DOHH2 (cell line): ENCODE data around the gene SUPT3H.

Experiments used
- H3F3A ChIP-seq: fragments of 200-600 bp; sonication (generic), shearing (Covaris generic); 2 replicates; pipeline ENCODE4 v1.6.0; 2016; ENCODE audit warnings: antibody characterized with exemption, mild to moderate bottlenecking; ENCODE audit not compliant: control insufficient read depth, insufficient read depth
- H3K27ac ChIP-seq: fragments of 200-600 bp; sonication (generic); 2 replicates; pipeline ENCODE4 v1.5.1; 2014; ENCODE audit warnings: low read depth, mild to moderate bottlenecking, low read length, moderate library complexity
- H3K27me3 ChIP-seq: fragments of 200-600 bp; sonication (generic); 2 replicates; pipeline ENCODE4 v1.6.1; 2014; ENCODE audit warnings: mild to moderate bottlenecking, low read length, mixed read lengths; ENCODE audit not compliant: control insufficient read depth
- H3K36me3 ChIP-seq: fragments of 200-600 bp; sonication (generic); 2 replicates; pipeline ENCODE4 v1.6.1; 2014; ENCODE audit warnings: mild to moderate bottlenecking, low read length, moderate library complexity, mixed read lengths; ENCODE audit not compliant: control insufficient read depth
- H3K4me1 ChIP-seq: fragments of 200-600 bp; sonication (generic); 2 replicates; pipeline ENCODE4 v1.6.1; 2014; ENCODE audit warnings: mild to moderate bottlenecking, low read length, mixed read lengths; ENCODE audit not compliant: control insufficient read depth
- H3K4me2 ChIP-seq: fragments of 200-600 bp; sonication (generic); 2 replicates; pipeline ENCODE4 v1.6.0; 2014; ENCODE audit warnings: mild to moderate bottlenecking, low read length, moderate library complexity
- H3K4me3 ChIP-seq: fragments of 200-600 bp; sonication (generic); 2 replicates; pipeline ENCODE4 v1.5.1; 2014; ENCODE audit warnings: mild to moderate bottlenecking, low read length, mixed read lengths
- H3K79me2 ChIP-seq: fragments of 200-600 bp; sonication (generic); 2 replicates; pipeline ENCODE4 v1.6.1; 2014; ENCODE audit warnings: mild to moderate bottlenecking, low read length, mixed read lengths; ENCODE audit not compliant: control insufficient read depth
- H3K9me2 ChIP-seq: fragments of 200-600 bp; sonication (generic); replicated peaks from 2 replicates; pipeline ENCODE4 v1.6.1; 2014; ENCODE audit warnings: mild to moderate bottlenecking, low read length, mixed read lengths; ENCODE audit not compliant: control insufficient read depth
- H3K9me3 ChIP-seq: fragments of 200-600 bp; sonication (generic); 2 replicates; pipeline ENCODE4 v1.6.1; 2014; ENCODE audit warnings: antibody characterized with exemption, low read length, mixed read lengths; ENCODE audit not compliant: control insufficient read depth, insufficient read depth
- H4K20me1 ChIP-seq: fragments of 200-600 bp; sonication (generic); 2 replicates; pipeline ENCODE4 v1.6.0; 2014; ENCODE audit warnings: low read depth, mild to moderate bottlenecking, antibody characterized with exemption, low read length, moderate library complexity; ENCODE audit not compliant: control insufficient read depth, insufficient read depth
- EZH2phosphoT487 ChIP-seq: fragments of 200-600 bp; sonication (generic); IDR thresholded peaks from 2 replicates; pipeline ENCODE4 v1.6.1; 2017; ENCODE audit warnings: borderline replicate concordance, mild to moderate bottlenecking, antibody characterized with exemption, low read length, moderate library complexity, mixed read lengths
- TF ChIP-seq, protein P1 (sequence below): fragments of 200-600 bp; sonication (generic); IDR thresholded peaks from one replicate; pipeline ENCODE4 v1.5.1; 2014; ENCODE audit warnings: antibody characterized with exemption, mild to moderate bottlenecking, low read depth, low read length; ENCODE audit not compliant: poor library complexity, severe bottlenecking

Gene SUPT3H

DNA sequence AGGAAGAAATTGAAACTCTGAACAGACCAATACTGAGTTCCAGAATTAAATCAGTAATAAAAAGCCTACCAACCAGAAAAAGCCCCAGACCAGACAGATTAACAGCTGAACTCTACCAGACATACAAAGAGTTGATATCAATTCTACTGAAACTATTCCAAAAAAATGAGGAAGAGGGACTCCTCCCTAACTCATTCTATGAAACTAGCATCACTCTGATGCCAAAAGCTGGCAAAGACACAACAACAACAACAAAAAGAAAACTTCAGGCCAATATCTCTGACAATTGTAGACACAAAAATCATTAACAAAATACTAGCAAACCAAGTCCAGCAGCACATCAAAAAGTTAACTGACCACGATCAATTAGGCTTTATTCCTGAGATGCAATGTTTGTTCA is 295.6 kb downstream of the SUPT3H start:
- H3K9me3 ChIP-seq: no peaks in the 10 kb centered on the region
- no peak for TF ChIP-seq EZH2phosphoT487
- TF ChIP-seq, protein P1, sequence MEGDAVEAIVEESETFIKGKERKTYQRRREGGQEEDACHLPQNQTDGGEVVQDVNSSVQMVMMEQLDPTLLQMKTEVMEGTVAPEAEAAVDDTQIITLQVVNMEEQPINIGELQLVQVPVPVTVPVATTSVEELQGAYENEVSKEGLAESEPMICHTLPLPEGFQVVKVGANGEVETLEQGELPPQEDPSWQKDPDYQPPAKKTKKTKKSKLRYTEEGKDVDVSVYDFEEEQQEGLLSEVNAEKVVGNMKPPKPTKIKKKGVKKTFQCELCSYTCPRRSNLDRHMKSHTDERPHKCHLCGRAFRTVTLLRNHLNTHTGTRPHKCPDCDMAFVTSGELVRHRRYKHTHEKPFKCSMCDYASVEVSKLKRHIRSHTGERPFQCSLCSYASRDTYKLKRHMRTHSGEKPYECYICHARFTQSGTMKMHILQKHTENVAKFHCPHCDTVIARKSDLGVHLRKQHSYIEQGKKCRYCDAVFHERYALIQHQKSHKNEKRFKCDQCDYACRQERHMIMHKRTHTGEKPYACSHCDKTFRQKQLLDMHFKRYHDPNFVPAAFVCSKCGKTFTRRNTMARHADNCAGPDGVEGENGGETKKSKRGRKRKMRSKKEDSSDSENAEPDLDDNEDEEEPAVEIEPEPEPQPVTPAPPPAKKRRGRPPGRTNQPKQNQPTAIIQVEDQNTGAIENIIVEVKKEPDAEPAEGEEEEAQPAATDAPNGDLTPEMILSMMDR: no peak
- no peaks in the 10 kb centered on the region; the same call in 1 of the 2 replicates for H4K20me1 ChIP-seq
- no peaks in the 10 kb centered on the region for H3K27me3 ChIP-seq
- no peak overlapping the region for H3K4me2 ChIP-seq
- no peaks in the 10 kb centered on the region for H3K36me3 ChIP-seq
- no peaks in the 10 kb centered on the region for H3K79me2 ChIP-seq
- no peak overlapping the region for H3K27ac ChIP-seq
- H3K4me1 ChIP-seq: no peaks in the 10 kb centered on the region
- H3K4me3 ChIP-seq: no peak overlapping the region
- no peaks in the 10 kb centered on the region for H3F3A ChIP-seq
- no peaks in the 10 kb centered on the region for H3K9me2 ChIP-seq

GRCh38 chr6:45081634-45082033 is 296.1 kb downstream of the SUPT3H start:
- TF ChIP-seq, protein P1: no peak
- TF ChIP-seq EZH2phosphoT487: no peak
- H3K9me3 ChIP-seq: no peaks in the 10 kb centered on the region

GRCh38 chr6:45078432-45078831 is 299.3 kb downstream of the SUPT3H start:
- Histone ChIP-seq H3K4me2 (no peak overlapping the region), H3K4me1 (no peaks in the 10 kb centered on the region), H3K9me2 (no peaks in the 10 kb centered on the region), H3F3A (no peaks in the 10 kb centered on the region), H3K4me3 (no peak overlapping the region), H4K20me1 (no peaks in the 10 kb centered on the region), H3K27ac (no peak overlapping the region), H3K36me3 (no peaks in the 10 kb centered on the region), H3K79me2 (no peaks in the 10 kb centered on the region), H3K27me3 (no peaks in the 10 kb centered on the region), H3K9me3 (no peaks in the 10 kb centered on the region)
- TF ChIP-seq EZH2phosphoT487: no peak
- TF ChIP-seq, protein P1: no peak

More at GRCh38 chr6:45081634-45082033, 296.1 kb downstream of the SUPT3H start:
- no peaks in the 10 kb centered on the region for H3K27me3 ChIP-seq
- no peak overlapping the region for H3K27ac ChIP-seq
- no peaks in the 10 kb centered on the region for H3K36me3 ChIP-seq
- no peaks in the 10 kb centered on the region; the same call in 1 of the 2 replicates for H4K20me1 ChIP-seq
- no peak overlapping the region for H3K4me3 ChIP-seq
- no peaks in the 10 kb centered on the region for H3K79me2 ChIP-seq
- no peak overlapping the region for H3K4me2 ChIP-seq
- H3F3A ChIP-seq: no peaks in the 10 kb centered on the region
- no peaks in the 10 kb centered on the region for H3K9me2 ChIP-seq
- no peaks in the 10 kb centered on the region for H3K4me1 ChIP-seq
